HEK293 (cell line): Measurements from ENCODE around the gene EREG.

Source experiments
- CTCF ChIA-PET: fragments of 350-600 bp; formaldehyde crosslinking; extraction: SDS; loops from one replicate; lab custom pipeline; 2021; ENCODE audit warnings: antibody characterized with exemption; lab: Yijun Ruan, JAX
- POLR2A ChIA-PET: fragments of 300-600 bp; formaldehyde crosslinking; extraction: SDS; loops from one replicate; lab custom pipeline; 2020; ENCODE audit warnings: antibody characterized with exemption, inconsistent platforms; lab: Yijun Ruan, JAX
- H3K27ac ChIP-seq: fragments of 200-500 bp; sonication (Bioruptor generic); 2 replicates; pipeline ENCODE4 v1.5.1; 2014; ENCODE audit warnings: low read depth, low read length, control low read depth, inconsistent platforms; ENCODE audit errors: extremely low read depth
- H3K36me3 ChIP-seq, 2 experiments: fragments of 200-500 bp in 1 of 2; sonication (Bioruptor generic) in 1 of 2; 1 replicate in 1 of 2; 2 replicates in 1 of 2; pipeline ENCODE4 v1.5.1; 2014 to 2017; ENCODE audit warnings: inconsistent platforms in 2 of 2, low read length in 2 of 2; ENCODE audit not compliant: control insufficient read depth in 2 of 2, insufficient read depth in 1 of 2
- H3K4me1 ChIP-seq: fragments of 200-500 bp; sonication (Bioruptor generic); 2 replicates; pipeline ENCODE4 v1.5.1; 2014; ENCODE audit warnings: mild to moderate bottlenecking, low read length, inconsistent platforms; ENCODE audit not compliant: control insufficient read depth, insufficient read depth
- H3K4me3 ChIP-seq: 2 replicates; pipeline ENCODE4 v1.5.1; 2011; ENCODE audit warnings: low read depth, mild to moderate bottlenecking, control low read depth, low read length, moderate library complexity
- H3K9me3 ChIP-seq: fragments of 200-500 bp; sonication (Bioruptor generic); 2 replicates; pipeline ENCODE4 v1.5.1; 2014; ENCODE audit warnings: low read depth, low read length, inconsistent platforms; ENCODE audit not compliant: control insufficient read depth, insufficient read depth
- FEZF1 ChIP-seq: fragments of 450-650 bp; formaldehyde crosslinking; IDR thresholded peaks from 2 replicates; pipeline ENCODE4 v1.5.1; 2016; ENCODE audit warnings: missing biosample characterization, missing genetic modification characterization
- HOXD13 ChIP-seq: sonication (generic); formaldehyde crosslinking; IDR thresholded peaks from 2 replicates; pipeline ENCODE4 v1.8.0; 2022; ENCODE audit warnings: missing genetic modification reagents, borderline replicate concordance
- KLF7 ChIP-seq: fragments of 450-650 bp; formaldehyde crosslinking; IDR thresholded peaks from 2 replicates; pipeline ENCODE4 v1.5.1; 2016; ENCODE audit warnings: missing biosample characterization, missing genetic modification characterization, borderline replicate concordance
- TRIM28 ChIP-seq: IDR thresholded peaks from 2 replicates; pipeline ENCODE4 v1.6.1; 2011; ENCODE audit warnings: low read length, control low read depth, borderline replicate concordance
- YY1 ChIP-seq: fragments of 450-650 bp; formaldehyde crosslinking; IDR thresholded peaks from 2 replicates; pipeline ENCODE4 v1.5.1; 2018; ENCODE audit warnings: missing biosample characterization, missing genetic modification characterization
- YY2 ChIP-seq: fragments of 450-650 bp; formaldehyde crosslinking; IDR thresholded peaks from 2 replicates; pipeline ENCODE4 v1.5.1; 2016; ENCODE audit warnings: missing biosample characterization, missing genetic modification characterization
- ZBTB7A ChIP-seq: fragments of 450-650 bp; formaldehyde crosslinking; IDR thresholded peaks from 2 replicates; pipeline ENCODE4 v1.5.1; 2016; ENCODE audit warnings: low read depth, missing biosample characterization, missing genetic modification characterization
- ZNF114 ChIP-seq: fragments of 450-650 bp; formaldehyde crosslinking; IDR thresholded peaks from 2 replicates; pipeline ENCODE4 v1.5.0; 2017; ENCODE audit warnings: missing biosample characterization, missing genetic modification characterization
- ZNF214 ChIP-seq: fragments of 450-650 bp; formaldehyde crosslinking; IDR thresholded peaks from 2 replicates; pipeline ENCODE4 v1.5.1; 2017; ENCODE audit warnings: missing biosample characterization, mild to moderate bottlenecking, missing genetic modification characterization, borderline replicate concordance
- ZNF274 ChIP-seq, 2 experiments: fragments of 200-500 bp in 1 of 2; fragments of 450-650 bp in 1 of 2; sonication (Bioruptor generic) in 1 of 2; formaldehyde crosslinking in 1 of 2; IDR thresholded peaks; 2 replicates each; pipeline versions ENCODE4 v1.5.1 to v1.6.1; 2014 to 2016; ENCODE audit warnings: borderline replicate concordance in 1 of 2, inconsistent platforms in 1 of 2, low read length in 1 of 2, missing biosample characterization in 1 of 2, missing genetic modification characterization in 1 of 2
- ZNF473 ChIP-seq: fragments of 450-650 bp; formaldehyde crosslinking; IDR thresholded peaks from 2 replicates; pipeline ENCODE4 v1.5.1; 2017; ENCODE audit warnings: missing biosample characterization, missing genetic modification characterization
- ZNF629 ChIP-seq: fragments of 450-650 bp; formaldehyde crosslinking; IDR thresholded peaks from 2 replicates; pipeline ENCODE4 v1.5.1; 2017; ENCODE audit warnings: missing biosample characterization, missing genetic modification characterization
- ZNF843 ChIP-seq: fragments of 450-650 bp; formaldehyde crosslinking; IDR thresholded peaks from 2 replicates; pipeline ENCODE4 v1.5.1; 2016; ENCODE audit warnings: missing biosample characterization, missing genetic modification characterization
- ZSCAN23 ChIP-seq: fragments of 450-650 bp; formaldehyde crosslinking; IDR thresholded peaks from 2 replicates; pipeline ENCODE4 v1.5.1; 2016; ENCODE audit warnings: missing biosample characterization, missing genetic modification characterization
- TF ChIP-seq, protein P1 (sequence below): fragments of 450-650 bp; IDR thresholded peaks from 2 replicates; pipeline ENCODE4 v1.5.1; 2018; ENCODE audit warnings: missing biosample characterization, missing genetic modification characterization
- TF ChIP-seq, protein P2 (sequence below): fragments of 450-650 bp; formaldehyde crosslinking; IDR thresholded peaks from 2 replicates; pipeline ENCODE4 v1.5.1; 2016; ENCODE audit warnings: missing biosample characterization, missing genetic modification characterization
- TF ChIP-seq, protein P3 (sequence below): fragments of 450-650 bp; formaldehyde crosslinking; IDR thresholded peaks from 2 replicates; pipeline ENCODE4 v1.5.1; 2017; ENCODE audit warnings: missing biosample characterization, missing genetic modification characterization
- TF ChIP-seq, protein P4 (sequence below): fragments of 450-650 bp; formaldehyde crosslinking; IDR thresholded peaks from 2 replicates; pipeline ENCODE4 v1.5.1; 2016; ENCODE audit warnings: missing biosample characterization, missing genetic modification characterization

EREG gene

DNA sequence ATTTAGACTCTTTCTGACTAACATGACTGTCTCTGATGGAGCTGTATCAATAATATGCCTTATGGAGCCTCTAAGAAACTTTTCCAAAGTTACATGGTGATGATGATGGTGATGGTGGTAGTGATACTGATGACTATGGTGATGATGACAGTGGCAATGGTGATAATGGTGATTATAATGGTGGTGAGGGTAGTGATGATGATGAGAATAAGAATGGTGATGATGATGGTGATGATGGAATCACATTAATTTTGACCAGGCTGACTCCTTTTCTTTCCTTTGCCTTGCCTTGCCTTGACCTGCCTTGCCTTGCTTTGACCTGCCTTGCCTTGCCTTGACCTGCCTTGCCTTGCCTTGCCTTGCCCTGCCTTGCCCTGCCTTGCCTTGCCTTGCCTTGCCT, 48.3 kb downstream of the EREG start:
- ChIA-PET CTCF (no interaction called here), POLR2A (no interaction called here)
- Histone ChIP-seq H3K9me3 (no peaks in the 10 kb centered on the region), H3K4me3 (no peak overlapping the region), H3K27ac (no peak overlapping the region), H3K36me3 (no peaks in the 10 kb centered on the region), H3K4me1 (no peaks in the 10 kb centered on the region)
- TF ChIP-seq, protein P1, sequence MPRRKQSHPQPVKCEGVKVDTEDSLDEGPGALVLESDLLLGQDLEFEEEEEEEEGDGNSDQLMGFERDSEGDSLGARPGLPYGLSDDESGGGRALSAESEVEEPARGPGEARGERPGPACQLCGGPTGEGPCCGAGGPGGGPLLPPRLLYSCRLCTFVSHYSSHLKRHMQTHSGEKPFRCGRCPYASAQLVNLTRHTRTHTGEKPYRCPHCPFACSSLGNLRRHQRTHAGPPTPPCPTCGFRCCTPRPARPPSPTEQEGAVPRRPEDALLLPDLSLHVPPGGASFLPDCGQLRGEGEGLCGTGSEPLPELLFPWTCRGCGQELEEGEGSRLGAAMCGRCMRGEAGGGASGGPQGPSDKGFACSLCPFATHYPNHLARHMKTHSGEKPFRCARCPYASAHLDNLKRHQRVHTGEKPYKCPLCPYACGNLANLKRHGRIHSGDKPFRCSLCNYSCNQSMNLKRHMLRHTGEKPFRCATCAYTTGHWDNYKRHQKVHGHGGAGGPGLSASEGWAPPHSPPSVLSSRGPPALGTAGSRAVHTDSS (tag by site-specific recombination): peak; percentile 61
- no peak for TF ChIP-seq ZBTB7A

DNA sequence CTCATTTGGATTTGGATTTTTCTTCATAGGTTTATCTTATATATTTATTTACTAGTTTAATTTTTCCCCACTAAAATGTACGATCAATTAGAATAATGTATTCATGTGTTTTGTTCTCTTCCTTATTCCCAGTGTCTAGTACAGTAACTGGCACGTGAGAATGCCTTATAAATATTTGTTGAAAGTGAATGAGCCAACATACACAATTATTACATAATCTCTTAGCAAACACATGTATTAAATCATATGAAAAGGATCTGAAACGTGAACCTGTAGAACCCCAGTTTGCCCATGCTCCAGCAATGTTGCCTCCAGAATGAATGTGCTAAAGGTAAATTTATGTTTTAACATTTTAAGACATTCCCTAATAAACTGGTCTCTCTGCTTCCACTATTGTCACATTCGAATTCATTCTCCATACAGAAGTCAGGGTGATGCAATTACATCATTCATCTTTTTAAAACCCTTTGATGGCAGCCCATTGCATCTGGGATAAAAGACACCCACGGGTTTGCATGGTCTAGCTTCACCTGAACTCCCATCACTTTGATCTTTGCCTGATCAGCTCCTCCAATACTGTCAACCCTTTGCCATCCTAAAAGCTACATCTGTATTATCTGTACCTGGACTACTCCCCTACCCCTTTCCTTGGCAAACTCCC, 49.3 kb downstream of the EREG start:
- H3K27ac ChIP-seq: no peak overlapping the region
- H3K36me3 ChIP-seq: no peaks in the 10 kb centered on the region
- no peaks in the 10 kb centered on the region for H3K4me1 ChIP-seq
- ChIA-PET POLR2A (no interaction called here), CTCF (no interaction called here)
- H3K9me3 ChIP-seq: no peaks in the 10 kb centered on the region
- TF ChIP-seq, protein P2, sequence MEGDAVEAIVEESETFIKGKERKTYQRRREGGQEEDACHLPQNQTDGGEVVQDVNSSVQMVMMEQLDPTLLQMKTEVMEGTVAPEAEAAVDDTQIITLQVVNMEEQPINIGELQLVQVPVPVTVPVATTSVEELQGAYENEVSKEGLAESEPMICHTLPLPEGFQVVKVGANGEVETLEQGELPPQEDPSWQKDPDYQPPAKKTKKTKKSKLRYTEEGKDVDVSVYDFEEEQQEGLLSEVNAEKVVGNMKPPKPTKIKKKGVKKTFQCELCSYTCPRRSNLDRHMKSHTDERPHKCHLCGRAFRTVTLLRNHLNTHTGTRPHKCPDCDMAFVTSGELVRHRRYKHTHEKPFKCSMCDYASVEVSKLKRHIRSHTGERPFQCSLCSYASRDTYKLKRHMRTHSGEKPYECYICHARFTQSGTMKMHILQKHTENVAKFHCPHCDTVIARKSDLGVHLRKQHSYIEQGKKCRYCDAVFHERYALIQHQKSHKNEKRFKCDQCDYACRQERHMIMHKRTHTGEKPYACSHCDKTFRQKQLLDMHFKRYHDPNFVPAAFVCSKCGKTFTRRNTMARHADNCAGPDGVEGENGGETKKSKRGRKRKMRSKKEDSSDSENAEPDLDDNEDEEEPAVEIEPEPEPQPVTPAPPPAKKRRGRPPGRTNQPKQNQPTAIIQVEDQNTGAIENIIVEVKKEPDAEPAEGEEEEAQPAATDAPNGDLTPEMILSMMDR (tag by site-specific recombination): no peak
- no peak for TF ChIP-seq KLF7 (tag by site-specific recombination)
- TF ChIP-seq, protein P3, sequence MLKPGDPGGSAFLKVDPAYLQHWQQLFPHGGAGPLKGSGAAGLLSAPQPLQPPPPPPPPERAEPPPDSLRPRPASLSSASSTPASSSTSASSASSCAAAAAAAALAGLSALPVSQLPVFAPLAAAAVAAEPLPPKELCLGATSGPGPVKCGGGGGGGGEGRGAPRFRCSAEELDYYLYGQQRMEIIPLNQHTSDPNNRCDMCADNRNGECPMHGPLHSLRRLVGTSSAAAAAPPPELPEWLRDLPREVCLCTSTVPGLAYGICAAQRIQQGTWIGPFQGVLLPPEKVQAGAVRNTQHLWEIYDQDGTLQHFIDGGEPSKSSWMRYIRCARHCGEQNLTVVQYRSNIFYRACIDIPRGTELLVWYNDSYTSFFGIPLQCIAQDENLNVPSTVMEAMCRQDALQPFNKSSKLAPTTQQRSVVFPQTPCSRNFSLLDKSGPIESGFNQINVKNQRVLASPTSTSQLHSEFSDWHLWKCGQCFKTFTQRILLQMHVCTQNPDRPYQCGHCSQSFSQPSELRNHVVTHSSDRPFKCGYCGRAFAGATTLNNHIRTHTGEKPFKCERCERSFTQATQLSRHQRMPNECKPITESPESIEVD: no peak
- TF ChIP-seq ZNF274 (IDR thresholded peaks at IDR 0.05; ENCODE audit: low read length): no peak
- TF ChIP-seq ZNF274 (tag by site-specific recombination; IDR thresholded peaks at IDR 0.05; ENCODE audit: borderline replicate concordance): no peak
- TF ChIP-seq FEZF1 (tag by site-specific recombination): no peak
- TF ChIP-seq, protein P4, sequence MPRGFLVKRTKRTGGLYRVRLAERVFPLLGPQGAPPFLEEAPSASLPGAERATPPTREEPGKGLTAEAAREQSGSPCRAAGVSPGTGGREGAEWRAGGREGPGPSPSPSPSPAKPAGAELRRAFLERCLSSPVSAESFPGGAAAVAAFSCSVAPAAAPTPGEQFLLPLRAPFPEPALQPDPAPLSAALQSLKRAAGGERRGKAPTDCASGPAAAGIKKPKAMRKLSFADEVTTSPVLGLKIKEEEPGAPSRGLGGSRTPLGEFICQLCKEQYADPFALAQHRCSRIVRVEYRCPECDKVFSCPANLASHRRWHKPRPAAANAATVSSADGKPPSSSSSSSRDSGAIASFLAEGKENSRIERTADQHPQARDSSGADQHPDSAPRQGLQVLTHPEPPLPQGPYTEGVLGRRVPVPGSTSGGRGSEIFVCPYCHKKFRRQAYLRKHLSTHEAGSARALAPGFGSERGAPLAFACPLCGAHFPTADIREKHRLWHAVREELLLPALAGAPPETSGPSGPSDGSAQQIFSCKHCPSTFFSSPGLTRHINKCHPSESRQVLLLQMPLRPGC (tag by site-specific recombination): no peak
- TF ChIP-seq HOXD13 (CRISPR knock-in tag): no peak
- TF ChIP-seq, protein P1 (tag by site-specific recombination): no peak
- no peak for TF ChIP-seq ZNF629 (tag by site-specific recombination)
- no peak for TF ChIP-seq YY1 (tag by site-specific recombination)
- no peak for TF ChIP-seq ZNF114 (tag by site-specific recombination)
- no peak for TF ChIP-seq ZNF473 (tag by site-specific recombination)
- no peak for TF ChIP-seq ZNF843
- no peak for TF ChIP-seq ZSCAN23 (tag by site-specific recombination)
- TF ChIP-seq TRIM28: no peak
- TF ChIP-seq YY2: no peak
- no peak for TF ChIP-seq ZNF214 (tag by site-specific recombination)
- H3K4me3 ChIP-seq: no peak overlapping the region
